Midbrain (tissue), 1 donor: ENCODE data around the gene PTPRU.

Source experiments
- DNase-seq: peaks from one replicate; lab custom pipeline; 2025; lab: John Stamatoyannopoulos, UW

Gene PTPRU

GRCh38 chr1:29317063-29317915 lies 81.0 kb downstream of the PTPRU start:
- no peak for DNase-seq

- DNase-seq, result no peak
Observed at GRCh38 chr1:29317916-29318530, 81.7 kb downstream of the PTPRU start.

- no peak for DNase-seq
Observed at GRCh38 chr1:29318724-29319123, 82.4 kb downstream of the PTPRU start.

GRCh38 chr1:29319300-29320110 lies 83.2 kb downstream of the PTPRU start:
- DNase-seq, result no peak

DNA sequence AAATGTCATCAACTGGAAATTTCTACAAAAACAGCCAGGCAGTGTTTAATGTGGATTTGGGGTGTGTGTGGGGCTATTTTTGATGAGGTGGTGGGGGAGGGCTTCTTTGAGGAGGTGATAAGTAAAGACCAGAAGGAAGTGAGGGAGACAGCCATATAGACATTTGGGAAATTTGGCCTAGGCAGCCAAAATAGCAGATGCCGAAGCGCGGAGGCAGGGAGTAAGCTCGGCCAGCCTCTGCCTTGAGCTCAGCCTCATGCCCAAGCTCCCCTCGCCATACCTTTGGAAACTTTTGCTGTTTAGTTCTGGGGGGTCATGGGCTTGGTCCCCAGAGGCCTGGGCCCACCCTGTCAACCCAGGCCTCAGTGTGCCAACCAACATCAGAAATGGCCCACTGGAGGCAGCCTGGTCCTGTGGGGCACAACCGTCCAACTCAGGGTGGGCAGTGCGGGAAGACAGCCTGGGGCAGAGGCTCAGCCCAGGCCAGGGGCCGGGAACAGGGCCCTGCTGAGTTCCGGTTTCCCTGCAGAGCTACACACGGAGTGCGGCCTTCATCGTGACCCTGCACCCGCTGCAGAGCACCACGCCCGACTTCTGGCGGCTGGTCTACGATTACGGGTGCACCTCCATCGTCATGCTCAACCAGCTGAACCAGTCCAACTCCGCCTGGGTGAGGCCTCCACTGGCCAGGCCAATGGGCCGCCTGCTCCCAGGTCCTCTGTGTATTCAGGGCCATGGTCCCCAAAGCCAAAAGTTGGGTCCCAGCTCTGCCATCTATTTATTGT lies 84.0 kb downstream of the PTPRU start:
- no peak for DNase-seq

DNA sequence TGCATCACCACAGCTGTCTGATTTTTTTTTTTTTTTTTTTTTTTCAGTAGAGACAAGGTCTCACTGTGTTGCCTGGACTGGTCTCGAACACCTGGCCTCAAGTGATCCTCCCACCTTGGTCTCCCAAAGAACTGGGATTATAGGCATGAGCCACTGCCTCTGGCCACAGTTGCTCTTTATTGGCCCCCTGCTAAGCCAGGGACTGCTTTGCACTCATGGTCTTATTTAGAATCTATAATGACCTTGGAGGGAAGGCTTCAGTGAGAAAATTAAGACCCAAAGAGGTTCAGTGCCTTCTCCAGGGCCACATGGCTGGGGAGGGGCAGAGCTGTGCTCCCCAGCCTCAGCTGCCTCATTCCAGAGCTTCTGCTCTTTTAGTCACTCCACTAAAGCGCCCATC lies 84.9 kb downstream of the PTPRU start:
- no peak for DNase-seq

DNA sequence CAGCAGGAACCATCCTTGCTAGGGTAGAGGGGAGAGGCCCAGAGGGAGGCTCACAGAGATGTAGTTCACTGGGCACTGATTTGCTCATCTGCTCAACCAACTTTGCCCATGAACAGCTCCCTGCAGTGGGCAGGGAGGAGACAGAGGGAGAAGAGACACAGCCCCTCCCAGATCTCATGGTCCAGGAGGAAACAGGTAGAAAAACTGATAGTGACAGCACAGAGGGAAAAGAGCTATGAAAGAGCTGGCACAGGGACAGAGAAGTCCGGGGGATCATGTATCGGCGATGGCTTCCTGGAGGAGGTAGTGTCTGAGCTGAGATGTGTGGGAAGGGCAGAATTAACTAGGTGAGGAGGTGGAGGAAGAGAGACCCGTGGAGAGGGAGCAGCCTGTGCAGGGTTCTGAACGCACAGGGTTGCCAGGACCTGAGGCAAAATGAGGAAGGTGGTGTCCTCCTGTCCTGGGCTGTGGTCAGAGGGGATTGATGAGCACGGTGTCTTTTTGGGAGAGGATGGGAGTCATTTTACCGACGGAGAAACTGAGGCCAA lies 85.9 kb downstream of the PTPRU start:
- DNase-seq, result no peak

GRCh38 chr1:29322861-29323585 lies 86.7 kb downstream of the PTPRU start:
- no peak for DNase-seq

GRCh38 chr1:29323636-29324035 lies 87.3 kb downstream of the PTPRU start:
- DNase-seq, result peak; percentile 16

DNA sequence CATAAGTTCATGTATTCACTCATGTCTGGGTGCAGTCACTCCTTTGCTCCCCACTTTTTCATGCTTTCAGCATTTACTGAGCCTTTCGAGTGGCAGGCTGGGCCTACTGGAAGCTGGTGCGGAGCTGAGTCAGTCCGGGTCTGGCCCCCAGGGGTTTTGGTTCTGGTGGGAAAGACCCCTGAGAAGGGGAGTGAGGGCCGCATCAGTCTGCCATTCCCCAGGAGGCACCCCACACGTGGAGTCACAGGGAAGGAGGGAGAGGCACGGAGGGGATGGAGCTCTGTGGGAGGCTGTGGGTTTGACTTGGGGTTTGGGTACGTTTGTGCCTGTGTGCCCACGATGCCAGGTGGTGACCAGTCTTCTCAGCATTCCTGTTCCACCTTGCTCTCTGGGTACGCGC lies 87.9 kb downstream of the PTPRU start:
- DNase-seq, result no peak

- no peak for DNase-seq
Observed at GRCh38 chr1:29324771-29325351, 88.5 kb downstream of the PTPRU start.

DNA sequence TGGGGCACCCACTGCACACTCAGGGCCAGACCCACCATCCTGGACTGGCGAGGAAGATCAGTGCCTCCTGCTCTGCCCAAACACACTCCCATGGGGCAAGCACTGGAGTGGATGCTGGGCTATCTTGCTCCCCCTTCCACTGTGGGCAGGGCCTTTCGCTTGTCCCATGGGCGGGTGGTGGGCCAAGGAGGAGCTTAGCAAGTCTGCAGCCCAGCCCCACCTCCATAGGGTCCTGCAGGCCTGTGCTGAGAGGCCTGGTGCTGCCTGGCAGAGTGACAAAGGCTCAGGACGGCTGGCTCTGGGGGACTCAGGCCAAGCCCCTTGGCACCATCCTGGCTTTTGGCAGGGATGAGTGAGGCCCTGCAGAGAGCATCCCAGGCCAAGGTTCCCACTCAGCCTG lies 89.4 kb downstream of the PTPRU start:
- DNase-seq, result no peak

DNA sequence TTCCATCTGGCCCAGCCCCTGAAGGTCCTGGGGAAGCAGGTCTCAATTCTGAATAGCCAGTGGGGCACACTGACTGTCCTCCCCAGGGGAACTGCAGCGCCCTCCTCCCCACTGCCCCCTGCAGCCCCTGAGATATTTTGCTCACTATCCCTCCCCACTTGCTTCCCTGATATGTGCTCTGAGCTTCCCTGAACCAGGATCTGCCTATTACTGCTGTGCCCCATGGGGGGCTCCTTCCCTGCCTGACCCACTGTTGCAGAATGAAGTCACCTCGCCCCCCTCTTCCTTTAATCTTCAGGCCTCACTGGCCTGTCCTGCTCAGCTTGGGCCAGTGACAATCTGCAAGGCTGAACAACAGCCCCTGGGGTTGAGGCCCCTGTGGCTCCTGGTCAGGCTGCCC lies 89.8 kb downstream of the PTPRU start:
- no peak for DNase-seq

GRCh38 chr1:29327223-29327935 lies 91.1 kb downstream of the PTPRU start:
- DNase-seq, result no peak

DNA sequence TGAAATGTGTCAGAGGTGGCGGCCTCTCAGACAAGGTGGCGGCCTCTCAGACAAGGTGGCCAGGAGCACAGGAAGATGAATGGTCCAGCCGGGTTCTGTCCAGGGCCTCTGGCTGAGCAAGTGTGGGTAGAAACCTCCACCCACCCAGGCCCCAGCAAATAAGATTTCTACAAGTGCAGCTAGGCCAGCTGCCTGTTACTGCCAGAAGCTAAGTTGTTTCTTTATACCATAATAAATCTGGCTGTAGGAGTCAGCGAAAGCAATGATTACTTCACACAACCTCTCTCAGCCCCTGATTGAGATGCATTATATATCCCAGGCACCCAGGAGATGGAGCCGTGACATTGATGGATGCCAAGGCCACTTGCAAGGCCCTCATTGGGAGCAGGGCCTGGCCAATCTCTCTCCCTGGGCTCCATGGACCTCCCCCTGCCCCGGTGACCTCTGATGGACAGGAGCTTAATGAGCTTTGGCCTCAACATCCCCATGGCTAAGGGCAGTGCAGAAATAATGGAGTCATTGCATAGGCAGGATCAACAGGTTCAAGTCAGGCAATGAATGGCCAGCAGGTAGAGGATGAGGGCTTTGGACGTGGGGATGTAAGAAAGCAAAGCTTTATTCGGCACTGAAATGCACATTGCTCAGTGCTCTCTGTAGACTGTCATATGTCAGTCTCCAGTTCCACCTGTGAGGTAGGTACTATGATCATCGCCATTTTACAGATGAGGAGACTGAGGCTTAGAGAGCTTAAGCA lies 92.9 kb downstream of the PTPRU start:
- no peak for DNase-seq

DNA sequence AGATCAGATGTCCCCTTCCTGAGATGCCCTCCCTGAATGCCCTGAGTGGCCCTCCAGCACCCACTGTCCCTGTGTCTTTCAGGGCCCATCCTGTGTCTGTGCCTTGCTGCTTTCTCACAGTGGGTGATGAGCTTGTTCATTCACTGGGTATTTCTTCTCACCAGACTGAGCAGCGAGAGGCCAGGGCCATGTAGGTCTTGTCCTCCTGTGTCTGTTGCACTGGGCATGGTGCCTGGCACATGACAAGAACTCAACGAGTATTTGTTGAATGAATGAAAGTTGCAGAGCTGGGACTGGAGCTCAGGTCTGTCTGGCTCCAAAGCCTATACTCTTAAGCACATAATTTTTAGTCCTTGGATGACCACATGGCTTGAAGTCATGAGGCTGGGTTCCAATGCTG lies 93.8 kb downstream of the PTPRU start:
- no peak for DNase-seq

GRCh38 chr1:29330856-29331255 lies 94.5 kb downstream of the PTPRU start:
- DNase-seq, result no peak

DNA sequence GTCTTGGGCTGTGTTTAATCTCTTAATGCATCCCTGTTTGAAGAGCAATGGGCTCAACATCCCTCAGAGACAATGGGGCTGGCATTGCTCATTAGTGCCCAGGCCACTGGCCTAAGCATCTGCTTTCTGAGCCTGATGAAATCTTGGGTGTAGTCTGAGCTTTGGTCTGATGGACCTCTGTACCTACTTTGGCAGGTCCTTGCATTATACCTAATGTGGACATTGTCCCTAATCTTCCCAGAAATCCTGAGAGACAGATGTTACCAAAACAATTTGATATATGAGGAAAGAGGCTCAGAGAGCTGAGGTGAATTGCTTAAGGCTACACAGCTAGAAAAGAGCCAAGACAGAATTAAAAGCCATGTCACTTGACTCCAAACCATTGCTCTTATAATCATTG lies 95.0 kb downstream of the PTPRU start:
- no peak for DNase-seq

DNA sequence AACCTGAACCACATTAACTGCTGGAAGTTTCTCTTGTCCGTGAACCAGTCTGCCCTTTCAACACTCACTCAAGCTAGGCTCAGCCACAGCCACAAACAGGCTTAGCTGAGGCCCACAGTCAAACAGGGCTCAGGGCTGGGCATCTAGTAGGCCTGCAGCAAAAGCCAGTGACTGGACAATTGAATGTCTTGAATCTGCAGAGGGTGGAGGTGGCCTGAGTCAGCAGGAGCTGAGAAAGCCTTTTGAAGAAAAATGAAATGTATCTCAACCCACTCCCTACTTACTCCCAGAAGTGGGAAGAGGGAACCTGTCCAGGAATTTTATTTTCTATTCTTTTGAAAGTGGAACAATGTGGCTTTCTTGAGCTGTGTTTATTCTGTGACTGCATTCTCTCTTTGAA lies 95.4 kb downstream of the PTPRU start:
- DNase-seq, result no peak
